ENCODE measurements around the gene NAA35.

The NAA35 gene

DNA sequence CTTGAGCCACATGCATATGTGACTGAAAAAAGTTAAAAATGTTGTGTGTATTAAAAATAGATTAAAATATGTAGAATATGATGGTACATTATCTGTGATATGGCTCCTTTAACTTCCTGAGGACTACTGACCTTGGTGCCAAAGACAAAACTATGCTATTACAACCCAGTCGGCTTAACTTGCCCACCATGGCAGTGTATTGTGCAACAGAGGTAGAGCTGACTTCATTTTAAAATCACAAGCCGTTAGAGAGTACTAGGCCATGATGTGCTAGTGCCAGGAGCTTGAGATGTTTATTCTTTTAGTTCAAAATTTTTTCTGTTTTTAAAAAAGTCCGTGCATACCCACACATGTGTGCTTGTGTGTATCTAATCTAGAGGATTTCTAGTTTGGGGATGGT, 46.3 kb downstream of the NAA35 start:
- Histone ChIP-seq H3K4me3 (ENCODE audit: low read depth in 1 of 2, low read length in 2 of 2) (no peak overlapping the region), H3K27ac (ENCODE audit: low read depth, low read length) (no peak overlapping the region), H3K36me3 (ENCODE audit: insufficient read depth, low read length) (peaks cover 17% of the 10 kb centered on the region), H3K9me3 (ENCODE audit: low read length) (no peaks in the 10 kb centered on the region), H3K4me1 (ENCODE audit: insufficient read depth, low read length) (no peaks in the 10 kb centered on the region), H3K9ac (ENCODE audit: low read length) (no peak overlapping the region), H3K27me3 (ENCODE audit: control insufficient read depth in 1 of 2, insufficient read depth in 2 of 2, low read length in 2 of 2) (no peaks in the 10 kb centered on the region)

DNA sequence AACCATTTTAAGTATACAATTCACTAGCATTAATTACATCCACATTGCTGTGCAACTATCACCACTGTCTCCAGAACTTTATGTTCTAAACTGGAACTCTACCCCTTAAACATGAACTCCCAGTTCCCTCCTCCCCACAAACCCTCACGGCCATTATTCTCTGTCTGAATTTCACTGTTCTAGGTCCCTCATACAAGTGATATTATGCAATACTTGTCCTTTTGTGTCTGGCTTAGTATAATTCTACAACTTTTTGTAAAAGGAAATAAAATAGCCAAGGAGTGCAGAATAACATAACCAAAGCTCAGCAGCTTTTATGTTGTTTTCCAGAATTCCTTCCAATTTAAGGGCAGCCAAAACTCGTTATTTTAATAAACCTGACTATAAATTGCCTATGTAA, 53.2 kb downstream of the NAA35 start:
- Histone ChIP-seq H3K9me3 (ENCODE audit: low read length) (no peaks in the 10 kb centered on the region), H3K36me3 (ENCODE audit: insufficient read depth, low read length) (peaks cover 24% of the 10 kb centered on the region), H3K4me3 (ENCODE audit: low read depth in 1 of 2, low read length in 2 of 2) (no peak overlapping the region), H3K27ac (ENCODE audit: low read depth, low read length) (no peak overlapping the region), H3K9ac (ENCODE audit: low read length) (no peak overlapping the region), H3K4me1 (ENCODE audit: insufficient read depth, low read length) (no peaks in the 10 kb centered on the region), H3K27me3 (ENCODE audit: control insufficient read depth in 1 of 2, insufficient read depth in 2 of 2, low read length in 2 of 2) (no peaks in the 10 kb centered on the region)

DNA sequence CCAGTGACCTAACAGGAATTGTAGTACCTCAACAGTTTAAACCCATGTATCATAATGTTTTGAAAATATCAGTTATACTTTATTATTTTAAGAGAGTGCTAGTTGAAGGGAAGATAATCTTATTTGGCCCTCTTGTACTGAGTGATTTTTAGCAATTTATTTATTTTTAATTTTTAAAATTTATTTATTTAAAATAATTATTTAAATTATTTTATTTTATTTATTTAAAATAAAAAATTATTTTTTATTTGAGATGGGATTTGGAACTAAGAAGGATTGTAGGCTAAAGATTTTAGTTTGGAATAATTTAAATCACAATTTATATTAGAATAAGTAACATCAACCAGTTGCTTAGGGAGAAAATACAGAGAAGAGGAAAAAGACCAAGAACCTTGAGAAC, 54.2 kb downstream of the NAA35 start:
- Histone ChIP-seq H3K27me3 (ENCODE audit: control insufficient read depth in 1 of 2, insufficient read depth in 2 of 2, low read length in 2 of 2) (no peaks in the 10 kb centered on the region), H3K9me3 (ENCODE audit: low read length) (no peaks in the 10 kb centered on the region), H3K9ac (ENCODE audit: low read length) (no peak overlapping the region), H3K27ac (ENCODE audit: low read depth, low read length) (no peak overlapping the region), H3K4me3 (ENCODE audit: low read depth in 1 of 2, low read length in 2 of 2) (no peak overlapping the region), H3K36me3 (ENCODE audit: insufficient read depth, low read length) (peaks cover 23% of the 10 kb centered on the region), H3K4me1 (ENCODE audit: insufficient read depth, low read length) (no peaks in the 10 kb centered on the region)

DNA sequence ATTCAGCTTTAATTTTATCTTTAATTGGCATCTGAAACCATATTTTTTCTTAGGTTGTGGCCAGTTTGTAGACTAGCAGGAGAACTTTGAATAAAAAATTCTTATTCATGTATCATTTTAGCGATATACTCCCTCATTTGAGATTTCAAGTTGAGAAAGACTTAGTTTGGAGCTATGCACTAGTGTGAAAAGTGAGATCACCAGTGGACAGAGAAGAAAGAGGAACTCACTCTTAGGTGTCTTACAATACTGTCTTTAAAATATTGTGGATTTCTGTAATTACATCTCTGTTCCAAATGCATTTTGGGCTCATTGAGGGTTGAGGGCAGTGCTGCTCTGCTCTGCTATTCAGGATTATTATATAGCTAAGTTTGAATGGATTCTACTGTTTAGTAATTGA, 54.7 kb downstream of the NAA35 start:
- Histone ChIP-seq H3K9me3 (ENCODE audit: low read length) (no peaks in the 10 kb centered on the region), H3K4me1 (ENCODE audit: insufficient read depth, low read length) (no peaks in the 10 kb centered on the region), H3K27ac (ENCODE audit: low read depth, low read length) (no peak overlapping the region), H3K4me3 (ENCODE audit: low read depth in 1 of 2, low read length in 2 of 2) (no peak overlapping the region), H3K36me3 (ENCODE audit: insufficient read depth, low read length) (peaks cover 23% of the 10 kb centered on the region), H3K27me3 (ENCODE audit: control insufficient read depth in 1 of 2, insufficient read depth in 2 of 2, low read length in 2 of 2) (no peaks in the 10 kb centered on the region), H3K9ac (ENCODE audit: low read length) (no peak overlapping the region)

DNA sequence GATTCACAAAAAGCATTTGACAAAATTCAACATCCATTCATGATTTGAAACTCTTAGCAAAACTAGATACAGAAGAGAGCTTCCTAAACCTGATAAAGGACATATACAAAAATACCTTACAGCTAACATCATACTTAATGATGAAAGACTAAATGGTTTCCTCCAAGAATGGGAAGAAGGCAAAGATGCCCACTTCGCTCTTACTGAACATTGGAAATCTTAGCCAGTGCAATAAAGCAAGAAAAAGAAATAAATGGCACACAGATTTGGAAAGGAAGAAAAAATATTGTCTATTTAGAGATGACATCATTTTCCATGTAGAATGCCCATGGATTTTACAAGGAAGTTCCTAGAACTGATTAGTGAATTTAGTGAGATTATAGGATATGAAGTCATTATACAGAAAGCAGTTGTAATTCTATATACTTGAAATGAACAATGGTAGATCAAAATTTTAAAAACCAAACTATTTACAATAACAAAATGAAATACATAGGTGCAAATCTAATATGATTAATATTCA, 64.4 kb downstream of the NAA35 start:
- Histone ChIP-seq H3K9ac (ENCODE audit: low read length) (no peak overlapping the region), H3K9me3 (ENCODE audit: low read length) (no peaks in the 10 kb centered on the region), H3K36me3 (ENCODE audit: insufficient read depth, low read length) (peaks cover 30% of the 10 kb centered on the region), H3K4me1 (ENCODE audit: insufficient read depth, low read length) (no peaks in the 10 kb centered on the region), H3K27me3 (ENCODE audit: control insufficient read depth in 1 of 2, insufficient read depth in 2 of 2, low read length in 2 of 2) (no peaks in the 10 kb centered on the region), H3K4me3 (ENCODE audit: low read depth in 1 of 2, low read length in 2 of 2) (no peak overlapping the region), H3K27ac (ENCODE audit: low read depth, low read length) (no peak overlapping the region)

GRCh38 chr9:86009133-86009532, 68.2 kb downstream of the NAA35 start:
- H3K9me3 ChIP-seq (ENCODE audit: low read length): no peaks in the 10 kb centered on the region
- H3K27me3 ChIP-seq (ENCODE audit: control insufficient read depth in 1 of 2, insufficient read depth in 2 of 2, low read length in 2 of 2): no peaks in the 10 kb centered on the region
- H3K27ac ChIP-seq (ENCODE audit: low read depth, low read length): no peak overlapping the region
- H3K9ac ChIP-seq (ENCODE audit: low read length): no peak overlapping the region
- H3K36me3 ChIP-seq (ENCODE audit: insufficient read depth, low read length): peaks cover 34% of the 10 kb centered on the region
- H3K4me3 ChIP-seq (ENCODE audit: low read depth in 1 of 2, low read length in 2 of 2): no peak overlapping the region
- H3K4me1 ChIP-seq (ENCODE audit: insufficient read depth, low read length): no peaks in the 10 kb centered on the region

GRCh38 chr9:86020731-86021130, 79.8 kb downstream of the NAA35 start:
- Histone ChIP-seq H3K9ac (ENCODE audit: low read length) (no peak overlapping the region), H3K27ac (ENCODE audit: low read depth, low read length) (no peak overlapping the region), H3K36me3 (ENCODE audit: insufficient read depth, low read length) (peaks cover 37% of the 10 kb centered on the region), H3K27me3 (ENCODE audit: control insufficient read depth in 1 of 2, insufficient read depth in 2 of 2, low read length in 2 of 2) (no peaks in the 10 kb centered on the region), H3K4me1 (ENCODE audit: insufficient read depth, low read length) (peaks cover 12% of the 10 kb centered on the region), H3K9me3 (ENCODE audit: low read length) (no peaks in the 10 kb centered on the region), H3K4me3 (ENCODE audit: low read depth in 1 of 2, low read length in 2 of 2) (no peak overlapping the region)

- Histone ChIP-seq H3K27me3 (ENCODE audit: control insufficient read depth in 1 of 2, insufficient read depth in 2 of 2, low read length in 2 of 2) (no peaks in the 10 kb centered on the region), H3K27ac (ENCODE audit: low read depth, low read length) (no peak overlapping the region), H3K9me3 (ENCODE audit: low read length) (no peaks in the 10 kb centered on the region), H3K4me1 (ENCODE audit: insufficient read depth, low read length) (peaks cover 12% of the 10 kb centered on the region), H3K9ac (ENCODE audit: low read length) (no peak overlapping the region), H3K36me3 (ENCODE audit: insufficient read depth, low read length) (peaks cover 37% of the 10 kb centered on the region), H3K4me3 (ENCODE audit: low read depth in 1 of 2, low read length in 2 of 2) (no peak overlapping the region)
These were observed 80.2 kb downstream of the NAA35 start for GRCh38 chr9:86021166-86021565.

DNA sequence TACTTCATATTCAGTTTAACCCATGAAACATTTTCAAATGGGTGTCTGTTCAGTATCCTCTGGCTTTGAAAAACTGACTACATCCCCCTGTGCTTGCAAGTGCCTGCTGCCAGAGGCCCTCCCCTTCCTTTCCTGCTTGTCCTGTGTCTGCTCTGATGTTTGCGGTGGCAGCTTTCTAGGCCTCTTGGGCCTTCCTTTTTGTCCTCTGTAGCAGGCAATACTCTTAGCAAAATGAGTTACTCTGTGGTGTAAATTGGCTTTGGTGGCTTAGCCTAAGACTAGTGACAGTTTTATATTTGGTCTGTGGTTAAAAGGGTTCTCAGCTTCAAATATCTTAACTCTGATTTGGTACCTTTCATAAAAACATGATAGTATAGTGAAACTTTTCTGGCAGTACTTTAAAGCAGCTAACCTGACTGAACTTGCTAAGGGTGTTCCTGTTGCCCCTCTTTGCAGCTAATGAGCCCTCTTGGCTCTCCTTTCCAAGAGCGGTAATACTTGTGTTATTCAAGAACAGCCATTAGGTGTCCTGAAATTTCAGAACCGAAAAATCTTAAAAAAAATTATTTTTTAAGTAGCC, 81.8 kb downstream of the NAA35 start:
- H3K27me3 ChIP-seq (ENCODE audit: control insufficient read depth in 1 of 2, insufficient read depth in 2 of 2, low read length in 2 of 2): no peaks in the 10 kb centered on the region
- H3K4me1 ChIP-seq (ENCODE audit: insufficient read depth, low read length): peaks cover 12% of the 10 kb centered on the region
- no peak overlapping the region for H3K27ac ChIP-seq (ENCODE audit: low read depth, low read length)
- H3K9me3 ChIP-seq (ENCODE audit: low read length): no peaks in the 10 kb centered on the region
- H3K36me3 ChIP-seq (ENCODE audit: insufficient read depth, low read length): peaks cover 35% of the 10 kb centered on the region
- no peak overlapping the region for H3K4me3 ChIP-seq (ENCODE audit: low read depth in 1 of 2, low read length in 2 of 2)
- H3K9ac ChIP-seq (ENCODE audit: low read length): no peak overlapping the region

DNA sequence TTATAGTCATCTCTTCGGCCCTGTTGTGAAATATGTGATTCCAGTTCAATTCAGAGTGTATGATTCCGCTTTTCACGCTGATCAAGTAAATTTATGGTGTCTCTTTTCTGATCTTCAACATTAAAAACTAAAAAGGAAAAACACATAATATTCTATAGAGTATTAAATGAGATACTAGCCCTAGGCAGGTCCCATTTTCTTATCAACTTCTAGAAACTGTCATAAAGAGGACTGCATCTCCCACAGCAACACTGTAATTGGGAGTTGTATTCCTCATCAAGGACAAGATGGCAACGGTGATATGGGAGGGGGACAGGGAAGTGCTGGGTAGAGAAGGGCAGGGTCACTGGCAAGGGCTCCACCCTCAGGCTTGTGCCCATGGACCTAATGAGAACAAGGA, 86.8 kb downstream of the NAA35 start:
- Histone ChIP-seq H3K9me3 (ENCODE audit: low read length) (no peaks in the 10 kb centered on the region), H3K36me3 (ENCODE audit: insufficient read depth, low read length) (peaks cover 28% of the 10 kb centered on the region)

DNA sequence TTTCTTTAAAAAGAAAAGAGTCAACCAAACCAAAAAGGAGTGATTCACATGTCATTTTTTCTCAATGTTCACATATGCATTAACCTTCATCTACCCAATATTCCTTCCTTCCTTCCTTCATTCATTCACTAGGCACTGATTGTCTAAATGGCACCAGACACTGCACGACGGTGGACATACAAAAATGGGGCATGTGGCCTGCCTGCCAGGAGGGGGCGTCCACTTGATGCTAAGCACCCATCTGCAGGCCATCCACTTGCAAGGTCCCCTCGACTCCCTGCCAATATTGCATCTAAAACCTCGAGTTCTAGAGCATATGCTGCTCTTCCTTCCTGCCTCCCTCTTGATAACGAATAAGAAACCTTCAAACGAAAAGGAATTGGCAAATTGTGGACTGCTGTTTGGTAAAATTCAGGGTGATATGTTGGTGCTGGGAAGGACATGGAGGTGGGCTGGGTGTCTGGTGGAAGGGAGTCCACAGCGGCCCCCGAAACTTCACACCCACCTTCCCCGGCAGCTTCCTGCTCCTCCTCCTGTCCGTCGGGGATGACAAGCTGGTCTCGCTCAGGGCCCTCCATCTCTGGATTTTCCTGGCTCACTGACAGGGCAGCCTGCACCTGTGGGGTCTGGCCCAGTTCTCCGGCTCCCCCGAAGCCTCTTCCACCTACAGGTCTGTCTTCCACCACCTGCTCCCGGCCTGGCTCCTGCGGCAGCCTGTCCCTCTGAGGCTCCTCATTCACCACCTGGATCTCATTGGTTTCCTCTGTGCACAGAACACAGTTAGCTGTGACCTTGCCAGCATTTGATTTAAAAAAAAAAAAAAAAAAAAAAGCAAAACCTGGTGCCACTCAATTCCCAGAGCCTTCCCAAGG, 94.2 kb downstream of the NAA35 start:
- Histone ChIP-seq H3K4me3 (ENCODE audit: low read depth in 1 of 2, low read length in 2 of 2) (no peak overlapping the region), H3K9me3 (ENCODE audit: low read length) (no peaks in the 10 kb centered on the region), H3K27me3 (ENCODE audit: control insufficient read depth in 1 of 2, insufficient read depth in 2 of 2, low read length in 2 of 2) (no peaks in the 10 kb centered on the region), H3K36me3 (ENCODE audit: insufficient read depth, low read length) (peaks cover 30% of the 10 kb centered on the region), H3K27ac (ENCODE audit: low read depth, low read length) (no peak overlapping the region), H3K4me1 (ENCODE audit: insufficient read depth, low read length) (no peaks in the 10 kb centered on the region), H3K9ac (ENCODE audit: low read length) (no peak overlapping the region)

More for the DNA sequence above, 86.8 kb downstream of the NAA35 start:
- Histone ChIP-seq H3K9ac (ENCODE audit: low read length) (no peak overlapping the region), H3K27me3 (ENCODE audit: control insufficient read depth in 1 of 2, insufficient read depth in 2 of 2, low read length in 2 of 2) (no peaks in the 10 kb centered on the region), H3K4me3 (ENCODE audit: low read depth in 1 of 2, low read length in 2 of 2) (no peak overlapping the region), H3K4me1 (ENCODE audit: insufficient read depth, low read length) (peaks cover 5% of the 10 kb centered on the region), H3K27ac (ENCODE audit: low read depth, low read length) (no peak overlapping the region)

Measured in muscle layer of colon (tissue), 2 donors.